ENCODE results near the gene NUDT5. TPM values are rescaled to one million over a fixed set of nuclear protein-coding genes. Genes with fewer than 3 reads are reported as not detected.

NUDT5 gene
- total RNA-seq, 2 donors from 2014 or later, result 79.3 to 94.7 TPM

DNA sequence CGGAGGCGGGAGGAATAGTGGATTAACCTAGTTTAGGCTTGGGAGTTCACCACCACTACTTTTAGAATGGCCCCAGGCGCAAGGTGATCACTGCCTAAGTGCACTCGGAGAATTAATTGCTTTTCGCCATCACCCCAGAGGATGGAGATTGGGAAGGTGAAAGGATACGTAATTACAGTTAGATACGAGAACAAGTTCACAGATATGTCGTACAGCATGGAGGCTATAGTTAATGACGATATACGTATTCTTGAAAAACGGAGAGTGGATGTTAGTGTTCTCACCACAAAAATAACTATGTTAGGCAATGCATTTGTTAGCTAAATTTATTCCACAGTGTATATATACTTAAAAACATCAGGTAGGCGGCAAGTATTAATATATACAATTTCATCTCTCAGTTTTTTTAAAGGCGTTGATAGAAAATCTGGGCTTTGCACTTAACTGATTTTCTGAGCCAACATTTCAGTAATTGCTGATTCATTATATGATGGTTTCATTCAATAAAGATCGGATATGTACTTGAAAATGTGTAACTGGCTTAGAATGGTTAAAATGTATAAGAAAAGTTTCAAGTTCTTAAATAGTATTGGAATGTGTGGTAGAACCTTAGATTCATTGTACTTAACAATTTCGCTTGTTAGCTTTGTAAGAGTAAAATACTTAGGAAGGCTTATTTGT, 980 bp upstream of the NUDT5 start:
- DNase-seq (no peak), ATAC-seq (replicated peaks in 1 of 2) (no peak)
- H3K4me1 Mint-ChIP-seq (ENCODE audit: low read depth), result peaks cover 66% of the 10 kb centered on the region
- peak overlapping the region; percentile 91 to 99 for H3K4me3 Mint-ChIP-seq
- H3K36me3 Mint-ChIP-seq (ENCODE audit: insufficient read depth in 2 of 2), result peaks cover 16 to 36% of the 10 kb centered on the region in 2 donors
- H3K27ac Mint-ChIP-seq, result peak overlapping the region; percentile 93
- H3K9me3 Mint-ChIP-seq, result no peaks in the 10 kb centered on the region
- H3K27me3 Mint-ChIP-seq (ENCODE audit: low read depth), result no peaks in the 10 kb centered on the region

- DNase-seq, result no peak
- peaks cover 64% of the 10 kb centered on the region for H3K4me1 Mint-ChIP-seq (ENCODE audit: low read depth)
- no peaks in the 10 kb centered on the region for H3K9me3 Mint-ChIP-seq
- no peaks in the 10 kb centered on the region for H3K27me3 Mint-ChIP-seq (ENCODE audit: low read depth)
- H3K4me3 Mint-ChIP-seq, result peak overlapping the region; percentile 91 to 99
- peaks cover 13 to 28% of the 10 kb centered on the region in 2 donors for H3K36me3 Mint-ChIP-seq (ENCODE audit: insufficient read depth in 2 of 2)
- ATAC-seq (replicated peaks in 1 of 2), result peak in 1 of 2 donors; percentile 1
- H3K27ac Mint-ChIP-seq, result peak overlapping the region; percentile 93
Measured at GRCh38 chr10:12195281-12195602, 449 bp downstream of the NUDT5 start.

DNA sequence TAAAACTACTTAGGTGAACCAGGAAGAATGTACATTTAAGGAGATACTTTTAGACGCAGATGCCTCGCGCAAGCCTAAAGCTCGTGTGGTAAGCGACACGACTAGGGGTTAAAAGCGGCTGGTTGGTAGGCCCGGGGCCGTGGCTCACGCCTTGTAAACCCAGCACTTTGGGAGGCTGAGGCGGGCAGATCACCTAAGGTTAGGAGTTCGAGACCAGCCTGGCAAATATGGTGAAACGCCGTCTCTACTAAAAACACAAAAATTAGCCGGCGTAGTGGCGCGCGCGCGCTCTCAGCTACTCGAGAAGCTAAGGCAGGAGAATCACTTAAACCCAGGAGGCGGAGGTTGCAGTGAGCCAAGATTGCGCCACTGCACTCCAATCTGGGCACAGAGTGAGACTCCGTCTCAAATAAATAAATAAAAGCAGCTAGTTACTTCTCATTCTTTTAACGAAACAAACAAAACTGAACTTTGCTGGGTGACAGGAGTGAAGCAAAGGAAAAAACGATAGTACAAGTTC, 879 bp downstream of the NUDT5 start:
- H3K9me3 Mint-ChIP-seq, result no peaks in the 10 kb centered on the region
- peaks cover 13 to 28% of the 10 kb centered on the region in 2 donors for H3K36me3 Mint-ChIP-seq (ENCODE audit: insufficient read depth in 2 of 2)
- H3K4me1 Mint-ChIP-seq (ENCODE audit: low read depth), result peaks cover 68% of the 10 kb centered on the region
- DNase-seq, result peak; percentile 43 to 51
- H3K27ac Mint-ChIP-seq, result peak overlapping the region; percentile 93
- no peaks in the 10 kb centered on the region for H3K27me3 Mint-ChIP-seq (ENCODE audit: low read depth)
- peak in 1 of 2 donors; percentile 14 for ATAC-seq (replicated peaks in 1 of 2)
- H3K4me3 Mint-ChIP-seq, result peak overlapping the region; percentile 91 to 99

DNA sequence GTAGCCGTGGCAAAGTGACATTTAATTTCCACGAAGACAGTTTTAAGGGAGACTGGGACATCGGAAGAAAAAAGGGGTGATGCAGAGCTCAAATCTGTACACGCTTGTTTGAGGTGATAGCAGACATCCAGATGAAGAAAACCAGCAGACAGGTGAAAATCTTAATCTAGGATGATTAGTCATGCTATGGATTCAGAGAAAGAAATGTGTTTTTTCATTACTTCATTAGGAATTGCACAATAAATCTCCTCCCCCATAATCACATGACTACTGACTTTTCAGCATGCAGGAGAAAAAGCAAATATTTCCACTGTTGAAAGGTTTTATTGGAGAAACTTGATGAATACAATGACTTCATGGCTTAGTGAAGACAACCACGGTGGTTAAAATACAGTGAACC, 2.5 kb downstream of the NUDT5 start:
- H3K36me3 Mint-ChIP-seq (ENCODE audit: insufficient read depth in 2 of 2), result peaks cover 13 to 20% of the 10 kb centered on the region in 2 donors
- DNase-seq (no peak), ATAC-seq (replicated peaks in 1 of 2) (no peak)
- no peak overlapping the region for H3K27ac Mint-ChIP-seq
- no peaks in the 10 kb centered on the region for H3K27me3 Mint-ChIP-seq (ENCODE audit: low read depth)
- peaks cover 56% of the 10 kb centered on the region for H3K4me1 Mint-ChIP-seq (ENCODE audit: low read depth)
- H3K9me3 Mint-ChIP-seq, result no peaks in the 10 kb centered on the region
- H3K4me3 Mint-ChIP-seq, result peak overlapping the region in 1 of 2 donors; percentile 2

DNA sequence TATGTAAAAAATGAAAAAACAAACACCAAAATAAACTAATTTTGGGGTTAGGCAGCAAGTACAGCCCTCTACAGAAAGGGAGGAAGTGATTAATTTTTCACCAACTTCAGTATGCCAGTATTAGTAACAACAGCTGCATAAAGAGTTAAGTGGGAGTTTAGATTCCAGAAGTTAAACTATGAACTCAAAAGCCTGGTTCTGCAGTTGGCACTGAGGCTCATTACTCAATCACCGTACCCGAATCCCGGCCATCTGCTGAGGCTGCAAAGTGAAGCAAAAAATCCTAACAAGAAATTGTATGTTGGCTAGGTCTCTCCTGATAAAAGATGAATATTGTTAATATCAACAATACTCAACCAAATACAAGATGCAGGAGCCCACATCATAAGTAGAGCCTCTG, 4.0 kb downstream of the NUDT5 start:
- Mint-ChIP-seq H3K27me3 (ENCODE audit: low read depth) (no peaks in the 10 kb centered on the region), H3K9me3 (no peaks in the 10 kb centered on the region), H3K36me3 (ENCODE audit: insufficient read depth in 2 of 2) (peaks cover 19 to 23% of the 10 kb centered on the region in 2 donors), H3K27ac (peak overlapping the region; percentile 86), H3K4me3 (peak overlapping the region in 1 of 2 donors; percentile 54), H3K4me1 (ENCODE audit: low read depth) (peaks cover 66% of the 10 kb centered on the region)
- ATAC-seq (replicated peaks in 1 of 2), result no peak
- no peak for DNase-seq

- peaks cover 8 to 22% of the 10 kb centered on the region in 2 donors for H3K36me3 Mint-ChIP-seq (ENCODE audit: insufficient read depth in 2 of 2)
- H3K4me1 Mint-ChIP-seq (ENCODE audit: low read depth), result peaks cover 69% of the 10 kb centered on the region
Measured at GRCh38 chr10:12189426-12189825, 6.3 kb downstream of the NUDT5 start.

DNA sequence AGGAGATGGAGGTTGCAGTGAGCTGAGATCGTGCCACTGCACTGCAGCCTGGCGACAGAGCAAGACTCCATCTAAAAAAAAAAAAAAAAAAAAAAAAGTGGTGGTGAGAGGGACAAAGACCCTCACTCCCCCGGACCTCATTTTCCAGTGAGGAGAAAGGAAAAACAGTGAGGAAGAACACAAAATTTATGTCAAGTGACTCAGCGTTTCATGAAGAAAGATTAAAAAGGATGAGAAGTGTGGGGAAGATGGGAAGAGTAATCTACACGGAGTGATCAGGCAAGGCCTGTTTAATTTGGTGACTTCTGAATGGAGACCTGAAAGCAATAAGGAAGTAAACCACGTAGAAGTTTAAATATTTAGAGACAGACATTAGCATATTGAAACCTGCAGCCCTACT, 7.0 kb downstream of the NUDT5 start:
- no peaks in the 10 kb centered on the region for H3K9me3 Mint-ChIP-seq
- DNase-seq (no peak), ATAC-seq (replicated peaks in 1 of 2) (no peak)
- peaks cover 8 to 19% of the 10 kb centered on the region in 2 donors for H3K36me3 Mint-ChIP-seq (ENCODE audit: insufficient read depth in 2 of 2)
- no peaks in the 10 kb centered on the region for H3K27me3 Mint-ChIP-seq (ENCODE audit: low read depth)
- H3K4me1 Mint-ChIP-seq (ENCODE audit: low read depth), result peaks cover 61% of the 10 kb centered on the region
- H3K4me3 Mint-ChIP-seq, result no peak overlapping the region
- H3K27ac Mint-ChIP-seq, result no peak overlapping the region

More at GRCh38 chr10:12189426-12189825, 6.3 kb downstream of the NUDT5 start:
- DNase-seq (no peak), ATAC-seq (replicated peaks in 1 of 2) (no peak)
- Mint-ChIP-seq H3K9me3 (no peaks in the 10 kb centered on the region), H3K27ac (no peak overlapping the region), H3K4me3 (no peak overlapping the region), H3K27me3 (ENCODE audit: low read depth) (no peaks in the 10 kb centered on the region)

GRCh38 chr10:12187321-12187905, 8.3 kb downstream of the NUDT5 start:
- H3K9me3 Mint-ChIP-seq, result no peaks in the 10 kb centered on the region
- peaks cover 9 to 20% of the 10 kb centered on the region in 2 donors for H3K36me3 Mint-ChIP-seq (ENCODE audit: insufficient read depth in 2 of 2)
- DNase-seq, result no peak
- no peak overlapping the region for H3K4me3 Mint-ChIP-seq
- H3K27me3 Mint-ChIP-seq (ENCODE audit: low read depth), result no peaks in the 10 kb centered on the region
- ATAC-seq (replicated peaks in 1 of 2), result no peak
- H3K4me1 Mint-ChIP-seq (ENCODE audit: low read depth), result peaks cover 53% of the 10 kb centered on the region
- peak overlapping the region; percentile 78 for H3K27ac Mint-ChIP-seq

- Mint-ChIP-seq H3K9me3 (no peaks in the 10 kb centered on the region), H3K27me3 (ENCODE audit: low read depth) (no peaks in the 10 kb centered on the region), H3K27ac (peak overlapping the region; percentile 78), H3K4me1 (ENCODE audit: low read depth) (peaks cover 51% of the 10 kb centered on the region), H3K4me3 (peak overlapping the region; percentile 31 to 62), H3K36me3 (ENCODE audit: insufficient read depth in 2 of 2) (peaks cover 10 to 24% of the 10 kb centered on the region in 2 donors)
- ATAC-seq (replicated peaks in 1 of 2), result peak; percentile 40 to 58
- peak; percentile 23 to 28 for DNase-seq
Measured at GRCh38 chr10:12186323-12186722, 9.4 kb downstream of the NUDT5 start.

DNA sequence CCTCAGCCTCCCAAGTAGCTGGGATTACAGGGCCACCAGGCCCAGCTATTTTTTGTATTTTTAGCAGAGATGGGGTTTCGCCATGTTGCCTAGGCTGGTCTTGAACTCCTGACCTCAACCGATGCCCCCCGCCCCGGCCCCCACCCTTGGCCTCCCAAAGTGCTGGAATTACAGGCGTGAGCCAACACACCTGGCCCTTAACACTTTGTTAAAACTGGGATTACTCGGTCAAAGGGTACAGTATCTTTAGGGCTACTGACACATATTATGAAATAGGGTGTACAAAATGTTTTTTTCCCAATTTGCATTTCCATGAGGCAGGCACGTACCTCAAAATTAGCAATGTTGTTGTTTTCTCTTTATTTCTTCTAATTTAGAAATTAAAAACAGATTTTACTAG, 11.5 kb downstream of the NUDT5 start:
- peaks cover 51% of the 10 kb centered on the region for H3K4me1 Mint-ChIP-seq (ENCODE audit: low read depth)
- ATAC-seq (replicated peaks in 1 of 2) (no peak), DNase-seq (no peak)
- H3K27ac Mint-ChIP-seq, result no peak overlapping the region
- no peaks in the 10 kb centered on the region for H3K27me3 Mint-ChIP-seq (ENCODE audit: low read depth)
- no peak overlapping the region for H3K4me3 Mint-ChIP-seq
- no peaks in the 10 kb centered on the region for H3K9me3 Mint-ChIP-seq
- peaks cover 12 to 25% of the 10 kb centered on the region in 2 donors for H3K36me3 Mint-ChIP-seq (ENCODE audit: insufficient read depth in 2 of 2)

DNA sequence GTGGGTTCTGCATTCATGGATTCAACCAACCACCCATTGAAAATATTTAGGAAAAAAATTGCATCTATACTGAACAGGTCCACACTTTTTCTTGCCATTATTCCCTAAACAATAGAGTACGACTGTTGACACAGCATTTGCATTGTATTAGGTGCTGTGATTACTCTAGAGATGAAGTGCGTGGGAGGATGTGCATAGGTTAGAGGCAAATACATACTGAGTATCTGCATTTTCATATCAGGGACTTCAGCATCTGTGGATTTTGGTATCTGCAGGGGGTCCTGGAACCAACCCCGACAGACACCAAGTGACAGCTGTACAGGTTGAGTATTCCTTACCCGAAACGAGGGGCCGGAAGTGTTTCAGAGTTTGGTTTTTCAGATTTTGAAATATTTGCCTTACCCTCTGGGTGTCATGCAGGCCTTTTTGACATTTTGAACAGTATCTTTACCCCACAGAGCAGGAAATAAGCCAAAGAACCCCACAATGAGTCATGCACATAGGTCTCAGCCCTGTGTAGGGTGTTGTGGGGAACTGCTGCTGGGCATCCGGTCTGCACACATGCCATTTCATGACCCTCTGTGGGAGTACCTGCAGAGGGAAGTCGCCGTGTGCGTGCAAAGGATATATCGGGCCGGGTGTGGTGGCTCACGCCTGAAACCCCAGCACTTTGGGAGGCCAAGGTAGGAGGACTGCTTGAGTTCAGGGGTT, 14.5 kb downstream of the NUDT5 start:
- peak; percentile 99 for ATAC-seq (replicated peaks in 1 of 2)
- Mint-ChIP-seq H3K4me1 (ENCODE audit: low read depth) (peaks cover 29% of the 10 kb centered on the region), H3K27ac (peak overlapping the region; percentile 87), H3K36me3 (ENCODE audit: insufficient read depth in 2 of 2) (peaks cover 6 to 21% of the 10 kb centered on the region in 2 donors), H3K27me3 (ENCODE audit: low read depth) (no peaks in the 10 kb centered on the region), H3K4me3 (peak overlapping the region in 1 of 2 donors; percentile 73), H3K9me3 (no peaks in the 10 kb centered on the region)
- peak; percentile 74 to 76 for DNase-seq

GRCh38 chr10:12180221-12180974, 15.3 kb downstream of the NUDT5 start:
- H3K4me3 Mint-ChIP-seq, result no peak overlapping the region
- H3K4me1 Mint-ChIP-seq (ENCODE audit: low read depth), result peaks cover 21% of the 10 kb centered on the region
- no peaks in the 10 kb centered on the region for H3K9me3 Mint-ChIP-seq
- no peak for DNase-seq
- ATAC-seq (replicated peaks in 1 of 2), result no peak
- peaks cover 6 to 20% of the 10 kb centered on the region in 2 donors for H3K36me3 Mint-ChIP-seq (ENCODE audit: insufficient read depth in 2 of 2)
- H3K27ac Mint-ChIP-seq, result peak overlapping the region; percentile 87
- H3K27me3 Mint-ChIP-seq (ENCODE audit: low read depth), result no peaks in the 10 kb centered on the region

Data from activated T-cell treated with anti-CD3 and anti-CD28 coated beads, Interleukin-2, amount 50 U/mL, for 72 hours (primary cell).